H1 (cell line): ENCODE measurements around the gene GRK5. TPM values are rescaled to one million over a fixed set of nuclear protein-coding genes. Genes with fewer than 3 reads are reported as not detected.

ENCODE experiments used
- CTCF ChIA-PET: fragments of 300-600 bp; sonication (Branson Sonifier 250); formaldehyde crosslinking; loops from one replicate; lab custom pipeline; 2021; ENCODE audit not compliant: partially characterized antibody; lab: Charles Lee
- POLR2A ChIA-PET: fragments of 300-600 bp; sonication (Branson Sonifier 250); formaldehyde crosslinking; loops from one replicate; lab custom pipeline; 2021; ENCODE audit warnings: inconsistent platforms; ENCODE audit not compliant: partially characterized antibody; lab: Charles Lee
- DNase-seq, 2 experiments: peaks; one replicate each; pipeline versions ENCODE4 v3.0.0 to v3.0.0-alpha.2; 2010 to 2022; ENCODE audit warnings: low spot score in 2 of 2, low read depth in 1 of 2, mixed read lengths in 1 of 2
- FAIRE-seq: peaks from 2 replicates; lab custom pipeline; 2011; peaks lifted over from hg19 to GRCh38; lab: Jason Lieb, UNC
- H2AFZ ChIP-seq: 2 replicates; pipeline ENCODE4 v1.8.1; 2012; ENCODE audit warnings: low read length, inconsistent platforms
- H2AK5ac ChIP-seq: 2 replicates; pipeline ENCODE4 v1.6.1; 2013; ENCODE audit warnings: low read depth, low read length
- H2BK120ac ChIP-seq: replicated peaks from 2 replicates; pipeline ENCODE3; 2013; ENCODE audit warnings: low read depth, low read length, inconsistent platforms
- H2BK12ac ChIP-seq: 2 replicates; pipeline ENCODE4 v1.6.1; 2013; ENCODE audit warnings: low read depth, low read length
- H2BK15ac ChIP-seq: 2 replicates; pipeline ENCODE4 v1.6.1; 2013; ENCODE audit warnings: low read length
- H2BK20ac ChIP-seq: 2 replicates; pipeline ENCODE4 v1.6.1; 2013; ENCODE audit warnings: low read length
- H2BK5ac ChIP-seq: 2 replicates; pipeline ENCODE4 v1.6.1; 2013; ENCODE audit warnings: low read depth, low read length
- H3K14ac ChIP-seq: 2 replicates; pipeline ENCODE4 v1.6.1; 2013; ENCODE audit warnings: inconsistent platforms; ENCODE audit not compliant: insufficient read length
- H3K18ac ChIP-seq: 2 replicates; pipeline ENCODE4 v1.6.1; 2013; ENCODE audit warnings: low read length; ENCODE audit errors: extremely low read depth
- H3K23ac ChIP-seq: 2 replicates; pipeline ENCODE4 v1.6.1; 2013; ENCODE audit warnings: inconsistent platforms; ENCODE audit not compliant: insufficient read length
- H3K23me2 ChIP-seq: 2 replicates; pipeline ENCODE4 v1.6.1; 2013; ENCODE audit warnings: low read depth, low read length
- H3K27ac ChIP-seq: 2 replicates; pipeline ENCODE4 v1.6.1; 2011; ENCODE audit warnings: low read depth, low read length, inconsistent platforms
- H3K27me3 ChIP-seq, 4 experiments: replicated peaks in 1 of 4; 1 replicate in 1 of 4; 2 replicates in 3 of 4; pipeline versions ENCODE4 v1.6.1 to v1.8.1; 2011 to 2013; ENCODE audit warnings: low read length in 3 of 4, mild to moderate bottlenecking in 3 of 4, inconsistent platforms in 2 of 4, mixed read lengths in 2 of 4, moderate library complexity in 1 of 4; ENCODE audit not compliant: control insufficient read depth in 3 of 4, insufficient read depth in 3 of 4; ENCODE audit errors: extremely low read depth in 1 of 4
- H3K36me3 ChIP-seq, 4 experiments: 2 replicates each; pipeline versions ENCODE4 v1.6.1 to v1.8.1; 2011 to 2013; ENCODE audit warnings: mild to moderate bottlenecking in 4 of 4, low read length in 3 of 4, moderate library complexity in 2 of 4, control low read depth in 1 of 4, inconsistent platforms in 1 of 4; ENCODE audit not compliant: insufficient read depth in 4 of 4, control insufficient read depth in 2 of 4
- H3K4ac ChIP-seq: replicated peaks from 2 replicates; pipeline ENCODE3; 2013; ENCODE audit warnings: low read length, low read depth, mixed read lengths, inconsistent platforms; ENCODE audit not compliant: insufficient read length
- H3K4me1 ChIP-seq, 4 experiments: replicated peaks in 1 of 4; 1 replicate in 1 of 4; 2 replicates in 3 of 4; pipeline versions ENCODE4 v1.6.1 to v1.8.1; 2011 to 2013; ENCODE audit warnings: low read length in 3 of 4, inconsistent platforms in 2 of 4, mixed read lengths in 1 of 4; ENCODE audit not compliant: insufficient read depth in 4 of 4, control insufficient read depth in 3 of 4
- H3K4me2 ChIP-seq, 2 experiments: 2 replicates each; pipeline versions ENCODE4 v1.6.1 to v1.8.1; 2011 to 2013; ENCODE audit warnings: low read depth in 2 of 2, low read length in 2 of 2, control low read depth in 1 of 2, inconsistent platforms in 1 of 2, mild to moderate bottlenecking in 1 of 2; ENCODE audit not compliant: insufficient read depth in 1 of 2
- H3K4me3 ChIP-seq, 4 experiments: fragments of 200-600, 300-600 bp in 1 of 4; sonication (generic), shearing (Covaris generic), sonication (Bioruptor Twin) in 1 of 4; 2 replicates each; pipeline versions ENCODE4 v1.5.1 to v1.8.1; 2011 to 2016; ENCODE audit warnings: low read length in 4 of 4, low read depth in 3 of 4, control low read depth in 2 of 4, inconsistent platforms in 2 of 4, mild to moderate bottlenecking in 2 of 4, mixed read lengths in 1 of 4, moderate library complexity in 1 of 4; ENCODE audit not compliant: insufficient read depth in 2 of 4; ENCODE audit errors: extremely low read depth in 1 of 4
- H3K56ac ChIP-seq: replicated peaks from 2 replicates; pipeline ENCODE3; 2013; ENCODE audit warnings: low read depth, mild to moderate bottlenecking, mixed read lengths, low read length, inconsistent platforms; ENCODE audit not compliant: insufficient read length
- H3K79me1 ChIP-seq: 2 replicates; pipeline ENCODE4 v1.6.1; 2013; ENCODE audit warnings: low read depth, low read length, control low read depth
- H3K79me2 ChIP-seq, 2 experiments: 2 replicates each; pipeline versions ENCODE4 v1.6.1 to v1.8.1; 2012 to 2013; ENCODE audit warnings: low read length in 2 of 2, mild to moderate bottlenecking in 2 of 2, inconsistent platforms in 1 of 2; ENCODE audit not compliant: insufficient read depth in 2 of 2, control insufficient read depth in 1 of 2
- H3K9ac ChIP-seq, 4 experiments: replicated peaks in 1 of 4; 1 replicate in 1 of 4; 2 replicates in 3 of 4; pipeline versions ENCODE4 v1.6.1 to v1.8.1; 2011 to 2013; ENCODE audit warnings: low read depth in 3 of 4, low read length in 3 of 4, control low read depth in 2 of 4, mild to moderate bottlenecking in 2 of 4, moderate library complexity in 2 of 4, inconsistent platforms in 1 of 4; ENCODE audit errors: extremely low read depth in 1 of 4
- H3K9me3 ChIP-seq, 2 experiments: 2 replicates each; pipeline versions ENCODE4 v1.6.1 to v1.8.1; 2012 to 2013; ENCODE audit warnings: mild to moderate bottlenecking in 2 of 2, moderate library complexity in 2 of 2, control low read depth in 1 of 2, inconsistent platforms in 1 of 2, low read depth in 1 of 2, low read length in 1 of 2, mixed read lengths in 1 of 2; ENCODE audit not compliant: insufficient read depth in 2 of 2
- H4K20me1 ChIP-seq, 2 experiments: replicated peaks in 1 of 2; 2 replicates each; pipeline versions ENCODE3 to v1.8.1; 2011 to 2013; ENCODE audit warnings: inconsistent platforms in 2 of 2, low read length in 2 of 2, mild to moderate bottlenecking in 1 of 2; ENCODE audit not compliant: insufficient read depth in 2 of 2, control insufficient read depth in 1 of 2
- H4K5ac ChIP-seq: 2 replicates; pipeline ENCODE4 v1.6.1; 2013; ENCODE audit warnings: low read length, low read depth, mixed read lengths, inconsistent platforms; ENCODE audit not compliant: insufficient read length
- H4K8ac ChIP-seq: 2 replicates; pipeline ENCODE4 v1.8.0; 2013; ENCODE audit warnings: mild to moderate bottlenecking, moderate library complexity, low read length, inconsistent platforms; ENCODE audit not compliant: insufficient read depth; ENCODE audit errors: extremely low read depth
- H4K91ac ChIP-seq: replicated peaks from 2 replicates; pipeline ENCODE3; 2013; ENCODE audit warnings: low read length, mixed read lengths, inconsistent platforms; ENCODE audit not compliant: insufficient read length
- ASH2L ChIP-seq: fragments of 200-600, 300-600 bp; sonication (generic); IDR thresholded peaks from one replicate; pipeline ENCODE4 v1.7.1; 2017; ENCODE audit warnings: low read length
- CHD1 ChIP-seq: IDR thresholded peaks from 2 replicates; pipeline ENCODE4 v1.6.1; 2012; ENCODE audit warnings: low read depth, low read length, improper control_type of control experiment
- CHD2 ChIP-seq: IDR thresholded peaks from 2 replicates; pipeline ENCODE4 v1.6.1; 2012; ENCODE audit warnings: low read length, improper control_type of control experiment
- HDAC6 ChIP-seq: IDR thresholded peaks from one replicate; pipeline ENCODE4 v1.7.1; 2012; ENCODE audit warnings: low read depth, mild to moderate bottlenecking, inconsistent platforms, low read length, moderate library complexity
- KDM1A ChIP-seq: fragments of 200-600, 300-600 bp; sonication (generic); IDR thresholded peaks from 2 replicates; pipeline ENCODE4 v1.7.1; 2016; ENCODE audit warnings: mild to moderate bottlenecking, low read length, borderline replicate concordance
- KDM4A ChIP-seq: IDR thresholded peaks from one replicate; pipeline ENCODE4 v1.7.1; 2012; ENCODE audit warnings: low read depth, mild to moderate bottlenecking, moderate library complexity, low read length, inconsistent platforms; ENCODE audit not compliant: severe bottlenecking
- NRF1 ChIP-seq: IDR thresholded peaks from 2 replicates; pipeline ENCODE4 v1.6.1; 2011; ENCODE audit warnings: mild to moderate bottlenecking, low read depth, low read length, improper control_type of control experiment
- POU5F1 ChIP-seq: IDR thresholded peaks from 2 replicates; pipeline ENCODE4 v1.6.1; 2011; ENCODE audit warnings: low read depth, mild to moderate bottlenecking, low read length, moderate library complexity
- RAD21 ChIP-seq, 2 experiments: IDR thresholded peaks in 1 of 2; conservative IDR thresholded peaks in 1 of 2; 2 replicates each; pipeline ENCODE4 v1.6.1; 2011; ENCODE audit warnings: low read depth in 2 of 2, low read length in 2 of 2, improper control_type of control experiment in 1 of 2, inconsistent platforms in 1 of 2, mild to moderate bottlenecking in 1 of 2, moderate library complexity in 1 of 2
- RBBP5 ChIP-seq: IDR thresholded peaks from 2 replicates; pipeline ENCODE4 v1.7.1; 2012; ENCODE audit warnings: low read depth, mild to moderate bottlenecking, inconsistent platforms, low read length, moderate library complexity, borderline replicate concordance
- SP4 ChIP-seq: IDR thresholded peaks from 2 replicates; pipeline ENCODE4 v1.6.1; 2012; ENCODE audit warnings: low read length, inconsistent platforms
- YY1 ChIP-seq: IDR thresholded peaks from 2 replicates; pipeline ENCODE4 v1.6.1; 2011; ENCODE audit warnings: low read depth, mild to moderate bottlenecking, low read length
- ZNF274 ChIP-seq: IDR thresholded peaks from 2 replicates; pipeline ENCODE4 v1.7.0; 2012; ENCODE audit warnings: low read length, borderline replicate concordance; ENCODE audit errors: extremely low read depth
- WGBS, 2 experiments: shearing (Covaris generic) in 1 of 2; methylation state at CpG; one replicate each; pipeline versions ENCODE4 v1.1.6 to v1.1.7; 2013 to 2015; ENCODE audit warnings: low lambda C conversion rate in 2 of 2, mixed read lengths in 2 of 2, inconsistent platforms in 1 of 2, low coverage in 1 of 2, missing lambda C conversion rate in 1 of 2; ENCODE audit not compliant: insufficient replicate concordance in 2 of 2, insufficient coverage in 1 of 2, insufficient read length in 1 of 2; ENCODE audit errors: extremely low coverage in 1 of 2, missing lambda C conversion rate in 1 of 2; 5-methylcytosine and 5-hydroxymethylcytosine counted together
- polyA plus RNA-seq, 7 experiments: library from polyadenylated mRNA; depleted of rRNA in 3 of 7; stranded (reverse) in 5 of 7; unstranded in 2 of 7; fragments of >200 nt in 5 of 7; fragments of 200-250 nt in 2 of 7; gene quantifications; 1 replicate in 5 of 7; 2 replicates in 1 of 7; 4 replicates in 1 of 7; pipeline versions ENCODE4 v1.2.1 to v1.2.3, GENCODE V29; 2011 to 2013; ENCODE audit warnings: missing spikeins in 2 of 7, mixed read lengths in 2 of 7
- total RNA-seq: library from RNA; stranded (reverse); fragmentation: NEBNext Ultra II Directional; extraction: Animal tissue kit (Norgen Biotek cat#: 25700); gene quantifications from 2 replicates; pipeline ENCODE4 v1.2.1, GENCODE V29; 2021

Gene GRK5
- total and polyA plus RNA-seq, 2 of the 8 experiments (the other 6 are each of a cell fraction or from before 2014, with no cell fraction given), result 0.54 to 2.5 TPM

- Histone ChIP-seq H3K23ac (no peak overlapping the region), H4K91ac (no peak overlapping the region), H2BK120ac (no peak overlapping the region), H4K20me1 (no peaks in the 10 kb centered on the region), H3K23me2 (no peaks in the 10 kb centered on the region; the same call in 1 of the 2 replicates), H3K4me2 (peak overlapping the region in 1 of 2 experiments; percentile 39; a peak in 1 of 4 replicates)
- no peak for TF ChIP-seq CHD1
- no peak for TF ChIP-seq POU5F1
- TF ChIP-seq YY1, result no peak
- TF ChIP-seq ZNF274, result no peak
- no peak for TF ChIP-seq KDM4A
- TF ChIP-seq NRF1, result no peak
- TF ChIP-seq RAD21 (IDR thresholded peaks at IDR 0.05 in 1 of 2, conservative IDR thresholded peaks at IDR 0.05 in 1 of 2; ENCODE audit: low read depth in 2 of 2, low read length in 2 of 2), result no peak
- no peak for TF ChIP-seq HDAC6
- no peak for TF ChIP-seq KDM1A
- no peak for TF ChIP-seq RBBP5
- TF ChIP-seq ASH2L, result no peak
- no peak for TF ChIP-seq SP4
- TF ChIP-seq CHD2, result no peak
- TF ChIP-seq, all 59 proteins: peak for 0
- Histone ChIP-seq H3K36me3 (no peaks in the 10 kb centered on the region), H3K9me3 (no peaks in the 10 kb centered on the region), H3K14ac (no peak overlapping the region), H3K9ac (no peak overlapping the region), H3K4me1 (no peaks in the 10 kb centered on the region), H2BK20ac (no peak overlapping the region), H2BK5ac (no peak overlapping the region), H3K18ac (no peak overlapping the region), H3K27ac (no peak overlapping the region), H2AK5ac (no peak overlapping the region), H4K5ac (no peak overlapping the region), H4K8ac (no peak overlapping the region; the same call in 1 of the 2 replicates), H3K79me2 (no peaks in the 10 kb centered on the region), H3K56ac (no peak overlapping the region), H3K4ac (no peak overlapping the region), H3K4me3 (peak overlapping the region in 1 of 4 experiments; percentile 63; a peak in 1 of 8 replicates), H2BK12ac (no peak overlapping the region), H3K79me1 (no peaks in the 10 kb centered on the region; the same call in 1 of the 2 replicates), H3K27me3 (peaks cover 0 to 6% (median 2%) of the 10 kb centered on the region in 4 experiments; a peak in 3 of 7 replicates), H2AFZ (peak overlapping the region; percentile 73; the same call in 1 of the 2 replicates), H2BK15ac (no peak overlapping the region)
- ChIA-PET CTCF (interaction anchor here (0.5 to 3.3 kb wide), 43 partner anchors 8 to 640 kb away, joined by 3 to 21 read pairs (median 4); partner anchors contain the start of gene GRK5), POLR2A (no interaction called here)
- WGBS, 2 experiments, result 76% methylated on average over 5 of the region's 5 CpGs; no CpG with 5 or more reads in 1 of the 2 experiments
- DNase-seq, result no peak
- no peak for FAIRE-seq
Observed at GRCh38 chr10:119489991-119490326, 282.6 kb downstream of the GRK5 start.
